Measurements from ENCODE around the gene RXRA.

RXRA gene

DNA sequence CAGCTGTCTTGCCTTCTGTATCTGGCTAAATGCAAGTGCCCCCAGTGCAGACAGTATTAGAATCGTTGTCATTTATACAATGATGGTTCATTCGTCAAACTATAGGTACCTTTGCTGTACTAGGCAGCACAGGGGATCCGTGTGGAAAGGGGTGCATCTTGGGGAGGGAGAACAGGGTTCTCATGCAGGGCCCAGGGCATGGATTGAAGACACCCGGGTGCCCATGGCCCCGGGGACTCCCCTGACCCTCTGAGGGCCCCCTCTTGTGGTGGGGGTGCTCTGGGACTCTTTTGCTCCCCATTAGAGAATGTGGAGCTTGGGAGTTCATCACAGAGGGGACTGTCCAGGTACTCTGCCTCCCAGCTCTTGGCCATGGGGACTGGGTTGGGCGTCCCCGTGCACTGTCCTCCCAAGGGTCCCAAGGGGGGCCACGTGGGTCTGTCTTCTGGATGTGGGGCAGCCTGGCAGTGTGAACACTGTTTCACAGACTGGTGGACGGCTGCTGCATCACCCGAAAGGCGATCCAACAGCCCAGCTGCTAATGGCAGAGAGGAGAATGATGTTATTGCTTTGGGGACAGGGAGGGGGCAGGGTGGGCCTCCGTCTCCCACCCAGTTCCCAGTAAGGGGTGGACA, 36.9 kb upstream of the RXRA start:
- no peak for DNase-seq (ENCODE audit: low spot score)
- TF ChIP-seq, protein P1, sequence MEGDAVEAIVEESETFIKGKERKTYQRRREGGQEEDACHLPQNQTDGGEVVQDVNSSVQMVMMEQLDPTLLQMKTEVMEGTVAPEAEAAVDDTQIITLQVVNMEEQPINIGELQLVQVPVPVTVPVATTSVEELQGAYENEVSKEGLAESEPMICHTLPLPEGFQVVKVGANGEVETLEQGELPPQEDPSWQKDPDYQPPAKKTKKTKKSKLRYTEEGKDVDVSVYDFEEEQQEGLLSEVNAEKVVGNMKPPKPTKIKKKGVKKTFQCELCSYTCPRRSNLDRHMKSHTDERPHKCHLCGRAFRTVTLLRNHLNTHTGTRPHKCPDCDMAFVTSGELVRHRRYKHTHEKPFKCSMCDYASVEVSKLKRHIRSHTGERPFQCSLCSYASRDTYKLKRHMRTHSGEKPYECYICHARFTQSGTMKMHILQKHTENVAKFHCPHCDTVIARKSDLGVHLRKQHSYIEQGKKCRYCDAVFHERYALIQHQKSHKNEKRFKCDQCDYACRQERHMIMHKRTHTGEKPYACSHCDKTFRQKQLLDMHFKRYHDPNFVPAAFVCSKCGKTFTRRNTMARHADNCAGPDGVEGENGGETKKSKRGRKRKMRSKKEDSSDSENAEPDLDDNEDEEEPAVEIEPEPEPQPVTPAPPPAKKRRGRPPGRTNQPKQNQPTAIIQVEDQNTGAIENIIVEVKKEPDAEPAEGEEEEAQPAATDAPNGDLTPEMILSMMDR (IDR thresholded peaks at IDR 0.05) = no peak
- Histone ChIP-seq H3K27ac (no peak overlapping the region), H3K4me3 (no peak overlapping the region)

DNA sequence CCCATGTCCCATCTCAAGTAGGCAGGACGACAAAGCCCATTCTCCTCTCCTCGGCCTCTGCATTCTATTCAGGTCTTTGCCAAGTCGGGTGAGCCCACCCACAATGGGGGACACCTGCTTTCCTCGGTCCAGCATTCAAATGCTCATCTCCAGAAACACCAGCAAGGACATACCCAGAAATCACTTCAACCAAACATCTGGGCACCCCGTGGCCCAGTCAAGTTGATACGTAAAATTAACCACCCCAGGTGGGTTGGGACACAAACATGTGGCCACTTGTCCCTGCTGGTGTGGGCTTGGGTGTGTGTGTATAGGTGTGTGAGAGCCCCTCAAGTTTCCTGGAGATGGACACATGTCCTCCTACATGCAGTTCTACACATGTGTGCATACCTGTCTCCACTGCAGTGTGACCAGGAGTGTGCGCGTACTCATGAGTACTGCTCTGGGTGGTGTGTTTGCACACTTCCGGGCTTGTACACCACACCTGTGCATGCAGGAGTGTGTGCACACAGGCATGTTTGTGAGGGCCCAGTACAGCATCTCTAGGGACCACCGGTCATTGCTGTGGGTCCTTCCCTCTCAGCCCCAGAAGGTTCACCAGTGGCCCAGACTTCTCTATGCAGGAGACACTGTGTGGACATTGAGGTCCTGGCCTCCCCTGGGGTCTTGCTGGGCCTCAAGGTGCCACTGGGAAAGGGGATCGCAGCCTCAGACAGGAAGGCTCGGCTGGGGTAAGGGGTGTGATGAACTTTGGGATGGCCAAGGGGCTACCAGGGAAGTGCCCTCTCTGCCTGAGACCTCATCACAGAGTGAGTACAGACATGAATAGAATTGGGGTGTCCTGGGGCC, 35.4 kb upstream of the RXRA start:
- no peak for DNase-seq (ENCODE audit: low spot score)
- TF ChIP-seq, protein P1 (IDR thresholded peaks at IDR 0.05) = no peak
- H3K27ac ChIP-seq = no peak overlapping the region
- H3K4me3 ChIP-seq = no peak overlapping the region

DNA sequence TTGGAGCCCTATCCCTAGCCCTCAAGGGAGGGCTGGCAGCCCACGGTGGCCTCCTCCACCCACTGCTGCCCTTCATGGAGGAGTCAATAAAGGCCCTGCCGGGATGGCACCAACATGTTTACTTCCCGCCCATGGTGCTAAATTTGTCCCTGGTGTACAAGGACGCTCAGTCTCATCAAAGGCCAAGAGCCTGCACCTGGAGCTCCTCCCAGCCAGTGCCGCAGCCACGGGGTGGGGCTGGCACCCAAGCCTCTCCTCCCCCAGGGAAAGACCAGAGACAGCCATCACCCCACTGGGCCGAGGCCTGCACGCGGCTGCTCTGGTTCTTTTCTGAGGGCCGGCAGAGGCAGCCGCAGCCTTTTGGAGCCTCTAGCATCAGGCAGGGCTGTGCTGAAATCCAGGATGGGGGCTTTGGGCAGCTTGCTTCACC, 34.8 kb upstream of the RXRA start:
- TF ChIP-seq, protein P1 (IDR thresholded peaks at IDR 0.05) = no peak
- Histone ChIP-seq H3K4me3 (no peak overlapping the region), H3K27ac (no peak overlapping the region)
- no peak for DNase-seq (ENCODE audit: low spot score)

DNA sequence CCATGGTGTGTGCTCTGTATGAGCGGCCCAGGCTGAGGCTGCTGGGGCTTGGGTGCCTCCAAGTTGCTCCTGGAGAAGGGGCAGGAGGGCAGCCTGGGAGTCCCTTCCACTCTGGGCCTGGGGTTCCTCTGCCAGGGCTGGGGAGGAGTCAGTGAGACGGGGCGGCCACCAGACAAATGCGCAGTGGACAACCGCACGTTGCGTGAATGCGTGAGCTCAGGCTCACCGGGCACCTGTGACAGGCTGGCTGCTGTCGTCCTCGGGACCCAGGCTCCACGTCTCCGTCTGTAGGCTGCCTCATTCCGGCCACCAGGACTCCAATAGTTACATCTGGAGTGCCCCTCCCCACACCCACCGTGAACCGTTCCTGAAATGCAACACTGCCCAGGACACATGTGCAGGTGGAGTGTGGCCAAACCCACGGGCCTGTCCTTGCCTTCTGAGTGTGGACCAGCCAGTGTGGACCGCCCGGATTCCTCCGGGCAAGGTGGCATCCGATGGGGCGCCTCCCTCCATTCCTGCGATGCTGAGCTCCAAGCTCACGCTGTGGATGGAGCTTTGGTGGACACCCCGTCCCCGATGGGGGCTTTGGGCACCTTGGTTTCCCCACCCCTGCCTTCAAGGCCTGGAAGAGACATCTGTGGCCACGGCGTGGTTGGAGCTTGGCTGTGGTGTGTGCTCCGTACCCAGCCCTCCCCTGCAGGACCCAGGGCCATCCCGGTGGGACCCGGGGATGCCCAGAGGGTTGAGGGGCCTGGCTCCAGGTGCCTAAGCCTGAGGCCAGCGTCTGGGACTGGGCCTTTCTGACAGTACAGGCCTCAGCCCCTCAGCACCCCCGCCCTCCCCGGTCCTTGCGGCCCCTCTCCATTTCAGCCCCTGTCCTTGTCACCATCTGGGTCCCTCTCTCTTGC, 34.0 kb upstream of the RXRA start:
- no peak for DNase-seq (ENCODE audit: low spot score)
- no peak overlapping the region for H3K27ac ChIP-seq
- no peak overlapping the region for H3K4me3 ChIP-seq
- TF ChIP-seq, protein P1 (IDR thresholded peaks at IDR 0.05) = no peak

DNA sequence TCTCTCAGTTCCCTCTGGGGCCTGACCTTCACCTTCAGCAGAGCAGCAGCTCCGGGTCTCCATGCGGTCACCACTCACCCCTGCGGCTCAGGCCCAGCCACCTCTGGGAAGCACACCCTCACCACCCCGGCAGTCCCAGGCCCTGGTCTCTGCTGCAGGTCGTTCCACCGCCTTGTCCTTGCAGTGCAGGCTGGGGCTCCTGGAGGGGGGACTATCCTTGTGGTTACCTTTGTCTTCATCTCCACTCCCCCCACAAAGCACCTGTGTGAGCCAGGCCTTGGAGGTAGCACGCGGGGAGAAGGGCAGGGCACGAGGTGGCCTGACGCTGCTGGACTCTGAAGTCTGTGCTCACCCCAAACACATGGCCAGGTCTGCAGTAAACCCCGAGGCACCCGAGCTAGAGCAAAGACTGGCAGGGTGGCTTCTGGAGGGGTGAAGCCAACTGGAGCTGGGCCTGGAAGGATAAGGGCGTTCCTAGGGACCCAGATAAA, 33.2 kb upstream of the RXRA start:
- Histone ChIP-seq H3K27ac (no peak overlapping the region), H3K4me3 (no peak overlapping the region)
- TF ChIP-seq, protein P1 (IDR thresholded peaks at IDR 0.05) = no peak
- DNase-seq (ENCODE audit: low spot score) = no peak

DNA sequence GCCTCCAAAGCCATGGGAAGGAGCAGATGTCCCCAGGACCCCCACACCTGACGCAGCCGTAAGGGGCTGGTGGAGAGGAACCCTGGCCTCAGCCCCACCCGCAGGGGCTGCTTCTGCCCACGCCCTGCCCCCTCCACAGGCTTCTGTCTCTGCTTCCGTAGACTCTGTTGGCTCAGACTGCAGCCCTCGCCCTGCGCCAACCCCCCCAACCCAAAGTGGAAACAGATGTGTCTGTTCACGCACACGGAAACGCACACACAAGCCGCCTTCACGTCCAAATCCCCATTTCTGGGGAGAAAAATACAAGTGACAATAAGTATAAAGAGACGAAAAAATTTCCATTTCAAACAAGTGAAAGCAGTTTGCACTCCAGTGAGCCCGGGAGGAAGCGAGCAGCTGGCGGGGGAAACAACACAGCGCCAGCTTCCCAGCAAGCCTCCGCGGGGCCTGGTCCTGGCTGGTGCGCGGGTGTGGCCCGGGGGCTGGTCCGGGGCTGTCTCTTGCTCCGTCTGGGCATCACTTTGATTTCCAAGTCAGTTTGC, 32.6 kb upstream of the RXRA start:
- H3K27ac ChIP-seq = peak overlapping the region in 1 of 2 donors; percentile 28

More for the DNA sequence above, 32.6 kb upstream of the RXRA start:
- H3K4me3 ChIP-seq = peak overlapping the region; percentile 60
- DNase-seq (ENCODE audit: low spot score) = no peak
- TF ChIP-seq, protein P1 (IDR thresholded peaks at IDR 0.05) = no peak

Measured in coronary artery (tissue), 2 donors.